DOHH2 (cell line): ENCODE measurements around the gene POU4F3.

Experiments
- H3F3A ChIP-seq: fragments of 200-600 bp; sonication (generic), shearing (Covaris generic); 2 replicates; pipeline ENCODE4 v1.6.0; 2016; ENCODE audit warnings: antibody characterized with exemption, mild to moderate bottlenecking; ENCODE audit not compliant: control insufficient read depth, insufficient read depth
- H3K27ac ChIP-seq: fragments of 200-600 bp; sonication (generic); 2 replicates; pipeline ENCODE4 v1.5.1; 2014; ENCODE audit warnings: low read depth, mild to moderate bottlenecking, low read length, moderate library complexity
- H3K27me3 ChIP-seq: fragments of 200-600 bp; sonication (generic); 2 replicates; pipeline ENCODE4 v1.6.1; 2014; ENCODE audit warnings: mild to moderate bottlenecking, low read length, mixed read lengths; ENCODE audit not compliant: control insufficient read depth
- H3K36me3 ChIP-seq: fragments of 200-600 bp; sonication (generic); 2 replicates; pipeline ENCODE4 v1.6.1; 2014; ENCODE audit warnings: mild to moderate bottlenecking, low read length, moderate library complexity, mixed read lengths; ENCODE audit not compliant: control insufficient read depth
- H3K4me1 ChIP-seq: fragments of 200-600 bp; sonication (generic); 2 replicates; pipeline ENCODE4 v1.6.1; 2014; ENCODE audit warnings: mild to moderate bottlenecking, low read length, mixed read lengths; ENCODE audit not compliant: control insufficient read depth
- H3K4me2 ChIP-seq: fragments of 200-600 bp; sonication (generic); 2 replicates; pipeline ENCODE4 v1.6.0; 2014; ENCODE audit warnings: mild to moderate bottlenecking, low read length, moderate library complexity
- H3K4me3 ChIP-seq: fragments of 200-600 bp; sonication (generic); 2 replicates; pipeline ENCODE4 v1.5.1; 2014; ENCODE audit warnings: mild to moderate bottlenecking, low read length, mixed read lengths
- H3K79me2 ChIP-seq: fragments of 200-600 bp; sonication (generic); 2 replicates; pipeline ENCODE4 v1.6.1; 2014; ENCODE audit warnings: mild to moderate bottlenecking, low read length, mixed read lengths; ENCODE audit not compliant: control insufficient read depth
- H3K9me2 ChIP-seq: fragments of 200-600 bp; sonication (generic); replicated peaks from 2 replicates; pipeline ENCODE4 v1.6.1; 2014; ENCODE audit warnings: mild to moderate bottlenecking, low read length, mixed read lengths; ENCODE audit not compliant: control insufficient read depth
- H3K9me3 ChIP-seq: fragments of 200-600 bp; sonication (generic); 2 replicates; pipeline ENCODE4 v1.6.1; 2014; ENCODE audit warnings: antibody characterized with exemption, low read length, mixed read lengths; ENCODE audit not compliant: control insufficient read depth, insufficient read depth
- H4K20me1 ChIP-seq: fragments of 200-600 bp; sonication (generic); 2 replicates; pipeline ENCODE4 v1.6.0; 2014; ENCODE audit warnings: low read depth, mild to moderate bottlenecking, antibody characterized with exemption, low read length, moderate library complexity; ENCODE audit not compliant: control insufficient read depth, insufficient read depth
- EZH2phosphoT487 ChIP-seq: fragments of 200-600 bp; sonication (generic); IDR thresholded peaks from 2 replicates; pipeline ENCODE4 v1.6.1; 2017; ENCODE audit warnings: borderline replicate concordance, mild to moderate bottlenecking, antibody characterized with exemption, low read length, moderate library complexity, mixed read lengths
- TF ChIP-seq, protein P1 (sequence below): fragments of 200-600 bp; sonication (generic); IDR thresholded peaks from one replicate; pipeline ENCODE4 v1.5.1; 2014; ENCODE audit warnings: antibody characterized with exemption, mild to moderate bottlenecking, low read depth, low read length; ENCODE audit not compliant: poor library complexity, severe bottlenecking

Gene POU4F3

DNA sequence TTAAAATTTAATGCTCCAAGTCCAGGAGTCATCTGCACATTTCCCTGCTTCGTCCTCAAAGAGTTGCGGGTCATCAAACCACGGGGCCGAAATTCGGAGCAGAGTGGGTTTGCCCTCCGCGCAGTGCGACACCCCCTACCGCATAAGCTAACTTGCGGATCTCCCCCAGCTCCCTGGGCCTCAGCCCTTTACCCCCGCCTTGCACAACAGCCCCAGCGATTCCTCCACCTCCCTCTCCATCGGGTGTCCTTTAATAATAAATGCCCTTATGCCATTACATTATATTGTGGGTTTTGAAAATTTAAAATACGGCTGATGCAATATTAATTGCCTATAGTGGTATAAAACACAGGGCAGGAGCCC is 3.9 kb downstream of the POU4F3 start:
- peaks cover 20% of the 10 kb centered on the region for H3K27me3 ChIP-seq
- H3K4me1 ChIP-seq, result no peaks in the 10 kb centered on the region
- no peak overlapping the region for H3K4me2 ChIP-seq

DNA sequence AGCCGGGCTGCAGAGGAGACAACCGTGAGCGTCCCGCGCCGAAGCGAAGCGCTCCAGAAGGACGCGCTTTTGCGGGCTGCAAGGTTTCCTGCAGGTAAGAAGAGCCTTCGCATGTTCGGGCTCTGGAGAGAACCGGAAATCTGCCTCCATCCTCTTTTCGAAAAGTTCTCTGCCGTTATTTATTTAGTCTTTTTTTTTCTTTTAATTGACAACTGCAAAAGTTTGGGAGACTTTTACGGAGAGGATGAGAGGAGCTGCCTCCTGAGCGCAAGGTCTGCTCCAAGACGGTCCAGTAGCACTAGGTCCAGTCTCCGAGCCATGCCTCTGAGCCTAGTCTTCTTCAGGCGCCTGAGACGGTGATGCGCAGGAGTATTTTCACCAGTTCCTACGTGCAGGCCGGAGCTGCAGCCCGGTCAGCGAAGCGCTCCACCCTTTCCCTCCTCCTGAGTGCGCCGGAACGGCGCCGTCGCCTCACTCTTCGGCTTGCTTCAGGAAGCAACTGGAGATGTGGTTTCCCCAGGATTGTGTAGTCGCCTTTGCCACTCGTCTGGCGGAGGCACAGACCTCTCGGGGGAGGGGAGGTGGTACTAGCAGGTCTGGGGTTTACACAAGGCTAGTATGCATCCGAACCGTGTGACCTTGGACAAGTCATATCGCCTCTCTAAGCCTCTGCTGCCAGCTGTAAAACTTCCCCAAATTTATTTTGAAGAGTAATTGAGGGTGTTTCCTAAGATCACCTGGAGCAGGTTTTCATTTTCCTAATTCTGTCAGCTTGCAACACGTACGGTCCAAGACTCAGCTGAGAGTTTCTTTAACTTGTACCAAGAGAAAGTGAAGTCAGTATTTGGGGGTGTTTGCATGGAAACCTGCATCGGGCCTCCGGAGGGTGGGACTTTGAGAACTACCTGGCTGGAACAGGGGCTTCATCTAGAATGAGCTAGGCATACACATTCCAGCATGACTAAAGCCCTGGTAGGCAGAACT is 4.5 kb downstream of the POU4F3 start:
- H3K4me3 ChIP-seq, result no peak overlapping the region
- H3K36me3 ChIP-seq, result no peaks in the 10 kb centered on the region
- no peaks in the 10 kb centered on the region for H3K9me2 ChIP-seq
- H3K27ac ChIP-seq, result no peak overlapping the region
- no peaks in the 10 kb centered on the region for H3K4me1 ChIP-seq
- H3K4me2 ChIP-seq, result no peak overlapping the region
- no peaks in the 10 kb centered on the region for H3K79me2 ChIP-seq
- TF ChIP-seq, protein P1, sequence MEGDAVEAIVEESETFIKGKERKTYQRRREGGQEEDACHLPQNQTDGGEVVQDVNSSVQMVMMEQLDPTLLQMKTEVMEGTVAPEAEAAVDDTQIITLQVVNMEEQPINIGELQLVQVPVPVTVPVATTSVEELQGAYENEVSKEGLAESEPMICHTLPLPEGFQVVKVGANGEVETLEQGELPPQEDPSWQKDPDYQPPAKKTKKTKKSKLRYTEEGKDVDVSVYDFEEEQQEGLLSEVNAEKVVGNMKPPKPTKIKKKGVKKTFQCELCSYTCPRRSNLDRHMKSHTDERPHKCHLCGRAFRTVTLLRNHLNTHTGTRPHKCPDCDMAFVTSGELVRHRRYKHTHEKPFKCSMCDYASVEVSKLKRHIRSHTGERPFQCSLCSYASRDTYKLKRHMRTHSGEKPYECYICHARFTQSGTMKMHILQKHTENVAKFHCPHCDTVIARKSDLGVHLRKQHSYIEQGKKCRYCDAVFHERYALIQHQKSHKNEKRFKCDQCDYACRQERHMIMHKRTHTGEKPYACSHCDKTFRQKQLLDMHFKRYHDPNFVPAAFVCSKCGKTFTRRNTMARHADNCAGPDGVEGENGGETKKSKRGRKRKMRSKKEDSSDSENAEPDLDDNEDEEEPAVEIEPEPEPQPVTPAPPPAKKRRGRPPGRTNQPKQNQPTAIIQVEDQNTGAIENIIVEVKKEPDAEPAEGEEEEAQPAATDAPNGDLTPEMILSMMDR, result no peak
- no peak for TF ChIP-seq EZH2phosphoT487
- no peaks in the 10 kb centered on the region for H3K9me3 ChIP-seq
- H4K20me1 ChIP-seq, result no peaks in the 10 kb centered on the region
- peaks cover 20% of the 10 kb centered on the region for H3K27me3 ChIP-seq
- no peaks in the 10 kb centered on the region for H3F3A ChIP-seq

More for the DNA sequence above, 3.9 kb downstream of the POU4F3 start:
- Histone ChIP-seq H3K27ac (no peak overlapping the region), H3K36me3 (no peaks in the 10 kb centered on the region), H3K4me3 (no peak overlapping the region), H3K9me3 (no peaks in the 10 kb centered on the region), H3K79me2 (no peaks in the 10 kb centered on the region), H4K20me1 (no peaks in the 10 kb centered on the region), H3K9me2 (no peaks in the 10 kb centered on the region), H3F3A (no peaks in the 10 kb centered on the region)
- TF ChIP-seq, protein P1, result no peak
- TF ChIP-seq EZH2phosphoT487, result no peak

DNA sequence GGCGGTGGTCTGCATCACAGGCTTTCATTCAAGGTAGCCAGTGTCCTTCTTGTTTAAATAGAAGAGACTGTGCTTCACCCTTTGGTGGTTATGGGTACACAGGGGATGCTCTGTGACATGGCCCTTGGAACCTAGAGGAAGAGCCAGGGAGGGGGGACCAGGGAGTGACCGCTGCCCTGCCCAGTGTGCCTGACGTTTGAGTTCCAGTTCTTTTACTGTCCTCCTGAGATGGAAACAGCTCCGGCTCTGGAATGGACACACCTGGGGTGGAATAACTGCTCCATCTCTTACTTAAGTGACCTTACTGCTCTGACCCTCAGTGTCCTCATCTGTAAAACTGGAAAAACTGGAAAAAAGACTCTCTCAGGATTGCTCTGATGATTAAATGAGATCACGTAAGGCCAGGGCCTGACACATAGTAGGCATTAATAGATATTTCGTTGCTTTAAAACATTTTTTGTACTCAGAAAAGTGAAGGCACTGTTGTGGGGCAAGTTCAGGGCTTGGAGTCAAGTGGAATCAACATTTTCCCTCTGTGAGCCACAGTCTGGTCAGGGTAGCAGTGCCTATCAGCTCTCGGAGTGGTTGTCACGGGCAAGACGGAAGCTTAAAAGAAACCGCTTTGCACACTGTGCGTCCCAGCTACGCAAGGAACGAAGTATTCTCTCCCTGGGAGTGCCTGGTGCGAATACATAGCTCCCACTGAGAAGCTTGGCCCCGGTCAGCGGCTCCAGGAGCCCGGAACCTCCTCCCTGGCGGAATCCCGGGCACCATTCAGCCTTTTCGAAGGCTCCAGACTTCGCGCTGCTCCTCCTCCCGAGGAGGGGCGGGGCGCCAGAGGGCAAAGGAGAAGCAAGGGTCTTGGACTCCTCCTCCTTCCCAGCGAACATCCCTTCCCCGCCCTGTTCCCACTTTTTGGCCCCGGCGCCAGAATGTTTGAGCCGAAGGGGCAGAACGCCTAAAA is 5.8 kb downstream of the POU4F3 start:
- Histone ChIP-seq H3K36me3 (no peaks in the 10 kb centered on the region), H3F3A (no peaks in the 10 kb centered on the region), H4K20me1 (no peaks in the 10 kb centered on the region), H3K27ac (no peak overlapping the region), H3K4me3 (peak overlapping the region; percentile 34; the same call in 1 of the 2 replicates), H3K27me3 (peaks cover 20% of the 10 kb centered on the region), H3K4me1 (no peaks in the 10 kb centered on the region), H3K79me2 (no peaks in the 10 kb centered on the region), H3K4me2 (peak overlapping the region; percentile 28), H3K9me2 (no peaks in the 10 kb centered on the region), H3K9me3 (no peaks in the 10 kb centered on the region)
- TF ChIP-seq, protein P1, result no peak
- TF ChIP-seq EZH2phosphoT487, result no peak
